ENCODE results near the gene PEPD.

DNA sequence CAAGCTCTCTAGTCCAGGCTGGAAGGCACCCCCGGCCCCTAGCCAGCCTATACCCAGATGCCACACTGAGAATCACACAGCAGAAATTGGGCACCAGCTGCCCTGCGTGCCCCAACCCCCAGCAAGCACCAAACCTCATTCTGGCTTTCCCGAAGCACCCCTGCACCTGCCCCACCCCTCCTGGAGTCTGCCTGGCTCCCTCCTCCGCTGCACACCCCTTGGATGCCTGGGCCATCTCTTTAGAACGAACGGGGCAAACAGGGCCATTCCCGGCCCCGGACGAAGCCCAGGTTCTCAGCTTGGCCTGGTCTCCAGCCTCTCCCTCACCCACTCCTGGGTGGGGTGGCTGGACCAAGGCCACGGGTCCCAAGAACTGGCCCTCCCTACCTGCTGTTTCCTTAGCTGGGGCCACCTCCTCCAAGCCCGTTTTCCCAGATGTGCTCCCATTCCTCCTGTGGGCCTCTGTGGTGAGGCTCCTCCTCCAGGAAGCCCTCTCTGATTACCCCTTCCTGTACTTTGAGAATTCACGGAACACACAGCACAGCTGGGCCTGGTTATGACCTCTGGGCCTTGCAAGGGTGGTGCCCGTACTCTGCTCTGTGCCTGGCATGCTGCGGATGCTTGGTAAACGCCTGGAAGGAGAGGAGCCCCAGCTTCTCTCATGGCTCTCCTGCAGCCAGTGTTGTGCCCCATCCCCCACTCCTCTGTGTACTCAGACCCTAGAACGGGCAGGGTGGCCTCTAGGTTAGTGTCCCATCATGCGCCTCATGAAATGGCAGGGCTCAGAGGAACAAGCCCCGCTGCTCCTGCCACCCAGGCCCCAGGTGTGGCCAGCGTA lies 126.6 kb downstream of the PEPD start:
- TF ChIP-seq, protein P1, sequence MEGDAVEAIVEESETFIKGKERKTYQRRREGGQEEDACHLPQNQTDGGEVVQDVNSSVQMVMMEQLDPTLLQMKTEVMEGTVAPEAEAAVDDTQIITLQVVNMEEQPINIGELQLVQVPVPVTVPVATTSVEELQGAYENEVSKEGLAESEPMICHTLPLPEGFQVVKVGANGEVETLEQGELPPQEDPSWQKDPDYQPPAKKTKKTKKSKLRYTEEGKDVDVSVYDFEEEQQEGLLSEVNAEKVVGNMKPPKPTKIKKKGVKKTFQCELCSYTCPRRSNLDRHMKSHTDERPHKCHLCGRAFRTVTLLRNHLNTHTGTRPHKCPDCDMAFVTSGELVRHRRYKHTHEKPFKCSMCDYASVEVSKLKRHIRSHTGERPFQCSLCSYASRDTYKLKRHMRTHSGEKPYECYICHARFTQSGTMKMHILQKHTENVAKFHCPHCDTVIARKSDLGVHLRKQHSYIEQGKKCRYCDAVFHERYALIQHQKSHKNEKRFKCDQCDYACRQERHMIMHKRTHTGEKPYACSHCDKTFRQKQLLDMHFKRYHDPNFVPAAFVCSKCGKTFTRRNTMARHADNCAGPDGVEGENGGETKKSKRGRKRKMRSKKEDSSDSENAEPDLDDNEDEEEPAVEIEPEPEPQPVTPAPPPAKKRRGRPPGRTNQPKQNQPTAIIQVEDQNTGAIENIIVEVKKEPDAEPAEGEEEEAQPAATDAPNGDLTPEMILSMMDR (conservative IDR thresholded peaks at IDR 0.05; ENCODE audit: low read depth, low read length) = no peak
- no peak for TF ChIP-seq CEBPB (IDR thresholded peaks at IDR 0.05; ENCODE audit: low read depth, low read length)
- TF ChIP-seq SMC3 (IDR thresholded peaks at IDR 0.05; ENCODE audit: low read depth, low read length) = no peak
- no peak for TF ChIP-seq POLR2A (IDR thresholded peaks at IDR 0.05; ENCODE audit: low read depth, low read length)
- no peak for TF ChIP-seq CHD1 (IDR thresholded peaks at IDR 0.05; ENCODE audit: low read depth, low read length)
- TF ChIP-seq, protein P2, sequence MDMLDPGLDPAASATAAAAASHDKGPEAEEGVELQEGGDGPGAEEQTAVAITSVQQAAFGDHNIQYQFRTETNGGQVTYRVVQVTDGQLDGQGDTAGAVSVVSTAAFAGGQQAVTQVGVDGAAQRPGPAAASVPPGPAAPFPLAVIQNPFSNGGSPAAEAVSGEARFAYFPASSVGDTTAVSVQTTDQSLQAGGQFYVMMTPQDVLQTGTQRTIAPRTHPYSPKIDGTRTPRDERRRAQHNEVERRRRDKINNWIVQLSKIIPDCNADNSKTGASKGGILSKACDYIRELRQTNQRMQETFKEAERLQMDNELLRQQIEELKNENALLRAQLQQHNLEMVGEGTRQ (IDR thresholded peaks at IDR 0.05; ENCODE audit: low read depth, low read length) = no peak
- TF ChIP-seq RAD21 (IDR thresholded peaks at IDR 0.05; ENCODE audit: low read length) = no peak
- TF ChIP-seq MAFK (IDR thresholded peaks at IDR 0.05; ENCODE audit: low read depth, low read length) = no peak
- no peak for TF ChIP-seq FOS (IDR thresholded peaks at IDR 0.05; ENCODE audit: low read depth, low read length)
- no peak for TF ChIP-seq MAZ (IDR thresholded peaks at IDR 0.05; ENCODE audit: borderline replicate concordance, low read depth, low read length)
- no peak for TF ChIP-seq MXI1 (IDR thresholded peaks at IDR 0.05; ENCODE audit: borderline replicate concordance, low read depth, low read length)
- no peak for TF ChIP-seq BHLHE40 (IDR thresholded peaks at IDR 0.05; ENCODE audit: low read depth, low read length)
